Measurements from ENCODE around the gene TNF.

The TNF gene

GRCh38 chr6:31575335-31575901 is at the start of gene TNF:
TSS of gene TNF (plus strand) at chr6:31575565. CDS start at chr6:31575742, 177 bp downstream.
- DNase-seq (ENCODE audit: extremely low read depth in 1 of 2, low read depth in 1 of 2) = peak; percentile 49 to 59

- DNase-seq (ENCODE audit: extremely low read depth in 1 of 2, low read depth in 1 of 2) = no peak
Measured at GRCh38 chr6:31525932-31526591, 49.3 kb upstream of the TNF start.

- no peak for DNase-seq (ENCODE audit: extremely low read depth in 1 of 2, low read depth in 1 of 2)
Measured at GRCh38 chr6:31528307-31528777, 47.0 kb upstream of the TNF start.

GRCh38 chr6:31528821-31529328 is 46.5 kb upstream of the TNF start, which contains the start of gene MCCD1:
TSS of gene MCCD1 (plus strand) at chr6:31528962. CDS start at chr6:31529015, 53 bp downstream.
- no peak for DNase-seq (ENCODE audit: extremely low read depth in 1 of 2, low read depth in 1 of 2)

GRCh38 chr6:31529329-31530150 is 45.8 kb upstream of the TNF start:
- DNase-seq (ENCODE audit: extremely low read depth in 1 of 2, low read depth in 1 of 2) = no peak

GRCh38 chr6:31530659-31531058 is 44.7 kb upstream of the TNF start:
- no peak for DNase-seq (ENCODE audit: extremely low read depth in 1 of 2, low read depth in 1 of 2)

- no peak for DNase-seq (ENCODE audit: extremely low read depth in 1 of 2, low read depth in 1 of 2)
Measured at GRCh38 chr6:31531162-31531561, 44.2 kb upstream of the TNF start.

GRCh38 chr6:31531771-31532643 is 43.4 kb upstream of the TNF start:
- DNase-seq (ENCODE audit: extremely low read depth in 1 of 2, low read depth in 1 of 2) = no peak

- no peak for DNase-seq (ENCODE audit: extremely low read depth in 1 of 2, low read depth in 1 of 2)
Measured at GRCh38 chr6:31532644-31533454, 42.5 kb upstream of the TNF start.

- no peak for DNase-seq (ENCODE audit: extremely low read depth in 1 of 2, low read depth in 1 of 2)
Measured at GRCh38 chr6:31533455-31533841, 41.9 kb upstream of the TNF start.

GRCh38 chr6:31534011-31534410 is 41.4 kb upstream of the TNF start:
- DNase-seq (ENCODE audit: extremely low read depth in 1 of 2, low read depth in 1 of 2) = no peak

GRCh38 chr6:31534521-31535040 is 40.8 kb upstream of the TNF start:
- no peak for DNase-seq (ENCODE audit: extremely low read depth in 1 of 2, low read depth in 1 of 2)

GRCh38 chr6:31535538-31536324 is 39.6 kb upstream of the TNF start:
- DNase-seq (ENCODE audit: extremely low read depth in 1 of 2, low read depth in 1 of 2) = no peak

GRCh38 chr6:31538805-31539400 is 36.5 kb upstream of the TNF start:
- no peak for DNase-seq (ENCODE audit: extremely low read depth in 1 of 2, low read depth in 1 of 2)

GRCh38 chr6:31540640-31541039 is 34.7 kb upstream of the TNF start:
- no peak for DNase-seq (ENCODE audit: extremely low read depth in 1 of 2, low read depth in 1 of 2)

GRCh38 chr6:31541059-31541657 is 34.2 kb upstream of the TNF start:
- peak in 1 of 2 donors; percentile 47 for DNase-seq (ENCODE audit: extremely low read depth in 1 of 2, low read depth in 1 of 2)

GRCh38 chr6:31541658-31542521 is 33.5 kb upstream of the TNF start, which contains the start of gene DDX39B:
TSS of gene DDX39B (minus strand) at chr6:31542003. CDS start at chr6:31540532, 1,471 bp downstream.
- DNase-seq (ENCODE audit: extremely low read depth in 1 of 2, low read depth in 1 of 2) = peak; percentile 84 to 89
